ENCODE results near the gene ARHGEF1. TPM values are rescaled to one million over a fixed set of nuclear protein-coding genes. Genes with fewer than 3 reads are reported as not detected.

Gene ARHGEF1
- total RNA-seq, 2 donors from 2014 or later: 64.1 to 98.7 TPM

DNA sequence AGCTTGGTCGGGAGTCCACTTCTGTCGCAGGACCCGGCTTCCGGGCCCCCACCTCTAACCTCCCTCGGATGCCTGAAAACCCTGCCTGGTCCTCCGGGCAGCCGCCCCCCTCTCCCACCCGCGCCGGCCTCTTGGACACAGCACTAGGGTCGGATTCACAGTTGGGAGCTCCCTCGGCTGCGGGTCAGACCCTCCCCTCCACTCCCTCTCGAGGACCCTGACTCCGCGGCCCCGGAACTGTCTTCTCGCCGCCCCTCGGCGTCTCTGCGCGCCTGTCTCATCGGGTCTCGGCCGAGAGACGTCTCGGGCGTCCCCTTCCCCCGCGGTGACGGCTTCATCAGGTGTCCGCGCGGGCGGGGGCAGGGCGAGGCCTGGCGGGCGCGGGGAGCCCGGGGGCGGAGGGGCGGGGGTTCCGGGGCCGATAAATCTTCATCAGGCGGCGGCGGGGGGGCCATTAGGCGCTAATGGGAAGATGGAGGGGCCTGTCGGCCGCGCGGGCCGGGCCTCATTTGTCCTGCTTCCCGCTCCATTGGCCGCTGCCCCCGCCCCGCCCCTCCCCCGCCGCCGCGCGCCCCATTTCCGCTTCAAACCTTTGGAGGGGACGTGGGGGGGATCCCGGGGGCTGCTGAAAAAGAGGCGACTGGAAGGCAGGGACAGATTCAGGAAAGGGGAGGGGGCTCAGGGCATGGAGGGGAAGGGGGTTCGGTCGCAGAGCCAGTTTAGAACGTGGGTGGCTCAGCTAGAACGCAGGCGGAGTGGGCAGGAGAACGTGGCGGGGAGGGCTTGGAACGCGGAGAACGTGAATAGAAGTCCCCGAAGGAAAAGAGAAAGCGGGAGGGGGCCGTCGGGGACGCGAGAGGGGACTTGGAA lies 57.1 kb downstream of the ARHGEF1 start:
- intact Hi-C loops (cut with DNase I): no loop called here
- no peak overlapping the region for H3K27ac ChIP-seq
- H3K27me3 ChIP-seq: peaks cover 12% of the 10 kb centered on the region

DNA sequence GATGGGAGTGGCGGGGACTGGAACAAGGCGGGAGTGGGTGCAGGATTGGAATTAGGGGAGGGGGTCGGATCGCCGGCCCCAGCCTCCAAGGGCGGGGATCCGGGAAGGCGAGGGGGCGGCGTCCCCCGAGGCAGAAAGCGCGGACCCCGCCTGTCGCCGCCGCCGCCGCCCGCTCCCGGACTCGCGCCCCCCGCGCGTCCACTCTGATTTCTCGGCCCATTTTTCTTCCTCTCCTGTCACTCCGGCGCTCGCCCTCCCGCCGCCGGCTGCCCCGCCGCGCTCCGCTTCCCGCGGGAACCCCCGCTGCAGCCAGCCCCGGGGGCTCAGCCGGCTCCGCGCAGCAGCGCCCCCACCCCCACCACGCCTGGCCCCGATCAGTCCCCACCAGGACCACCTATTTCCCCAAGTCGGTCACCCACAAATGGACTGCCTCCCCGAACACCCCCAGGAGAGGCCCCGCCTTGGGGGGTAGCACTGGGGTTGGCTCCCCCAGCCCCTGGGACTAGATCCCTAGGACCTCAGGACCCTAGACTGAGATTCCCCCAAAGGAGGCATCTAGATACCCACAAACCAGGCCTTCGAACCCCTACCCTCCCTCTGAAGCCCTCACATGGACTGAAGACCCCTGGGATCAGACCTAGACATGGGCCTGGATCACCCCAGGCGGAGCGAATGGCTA lies 57.9 kb downstream of the ARHGEF1 start:
- Histone ChIP-seq H3K9ac (ENCODE audit: low read depth in 2 of 2, low read length in 2 of 2) (peak overlapping the region in 1 of 2 donors; percentile 78), H3K9me3 (no peaks in the 10 kb centered on the region), H3K4me1 (no peaks in the 10 kb centered on the region), H3K4me3 (peak overlapping the region; percentile 40), H3K36me3 (no peaks in the 10 kb centered on the region), H3K27ac (no peak overlapping the region), H3K27me3 (peaks cover 7% of the 10 kb centered on the region)
- no peak for DNase-seq
- intact Hi-C loops (cut with DNase I): no loop called here
- TF ChIP-seq, protein P1, sequence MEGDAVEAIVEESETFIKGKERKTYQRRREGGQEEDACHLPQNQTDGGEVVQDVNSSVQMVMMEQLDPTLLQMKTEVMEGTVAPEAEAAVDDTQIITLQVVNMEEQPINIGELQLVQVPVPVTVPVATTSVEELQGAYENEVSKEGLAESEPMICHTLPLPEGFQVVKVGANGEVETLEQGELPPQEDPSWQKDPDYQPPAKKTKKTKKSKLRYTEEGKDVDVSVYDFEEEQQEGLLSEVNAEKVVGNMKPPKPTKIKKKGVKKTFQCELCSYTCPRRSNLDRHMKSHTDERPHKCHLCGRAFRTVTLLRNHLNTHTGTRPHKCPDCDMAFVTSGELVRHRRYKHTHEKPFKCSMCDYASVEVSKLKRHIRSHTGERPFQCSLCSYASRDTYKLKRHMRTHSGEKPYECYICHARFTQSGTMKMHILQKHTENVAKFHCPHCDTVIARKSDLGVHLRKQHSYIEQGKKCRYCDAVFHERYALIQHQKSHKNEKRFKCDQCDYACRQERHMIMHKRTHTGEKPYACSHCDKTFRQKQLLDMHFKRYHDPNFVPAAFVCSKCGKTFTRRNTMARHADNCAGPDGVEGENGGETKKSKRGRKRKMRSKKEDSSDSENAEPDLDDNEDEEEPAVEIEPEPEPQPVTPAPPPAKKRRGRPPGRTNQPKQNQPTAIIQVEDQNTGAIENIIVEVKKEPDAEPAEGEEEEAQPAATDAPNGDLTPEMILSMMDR (IDR thresholded peaks at IDR 0.05): no peak

More for the DNA sequence above, 57.1 kb downstream of the ARHGEF1 start:
- TF ChIP-seq, protein P1 (IDR thresholded peaks at IDR 0.05): no peak
- H3K36me3 ChIP-seq: no peaks in the 10 kb centered on the region
- DNase-seq: no peak
- H3K4me1 ChIP-seq: no peaks in the 10 kb centered on the region
- H3K9me3 ChIP-seq: no peaks in the 10 kb centered on the region
- peak overlapping the region; percentile 40 for H3K4me3 ChIP-seq
- H3K9ac ChIP-seq (ENCODE audit: low read depth in 2 of 2, low read length in 2 of 2): peak overlapping the region; percentile 55 to 78

DNA sequence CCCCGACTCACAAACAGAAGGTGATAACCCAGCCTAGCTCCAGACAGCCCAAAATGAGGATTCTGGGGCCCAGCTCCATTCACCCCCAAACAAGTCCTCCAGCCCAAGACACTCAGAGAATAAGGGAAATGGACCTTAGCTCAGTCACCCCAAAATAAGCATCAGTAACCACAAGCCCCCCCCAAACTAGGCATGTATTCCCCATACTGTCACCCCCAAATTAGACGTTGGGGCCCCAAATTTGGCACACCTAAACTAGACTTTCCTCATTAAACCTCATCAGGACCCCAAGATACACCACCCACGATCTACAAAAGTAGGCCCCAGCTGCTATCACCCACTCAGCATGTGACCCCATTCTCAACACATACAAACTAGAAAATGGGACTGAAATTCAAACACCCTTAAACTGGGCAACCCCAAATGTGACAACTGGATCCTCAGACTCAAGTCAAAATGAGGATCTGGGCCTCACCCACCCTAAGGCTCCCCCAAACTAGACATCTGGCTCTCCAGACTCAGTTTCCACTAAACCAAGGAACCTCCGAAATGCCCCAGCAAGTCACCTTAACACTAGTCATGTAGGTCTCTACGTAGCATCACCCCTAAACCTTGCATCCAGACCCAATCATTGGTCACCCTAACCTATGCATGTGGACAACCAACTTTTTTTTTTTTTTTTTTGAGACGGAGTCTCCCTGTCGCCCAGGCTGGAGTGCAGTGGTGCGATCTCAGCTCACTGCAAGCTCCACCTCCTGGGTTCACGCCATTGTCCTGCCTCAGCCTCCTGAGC lies 58.6 kb downstream of the ARHGEF1 start:
- Histone ChIP-seq H3K4me3 (no peak overlapping the region), H3K27me3 (peaks cover 4% of the 10 kb centered on the region), H3K4me1 (no peaks in the 10 kb centered on the region), H3K9me3 (no peaks in the 10 kb centered on the region), H3K9ac (ENCODE audit: low read depth in 2 of 2, low read length in 2 of 2) (peak overlapping the region in 1 of 2 donors; percentile 78), H3K36me3 (no peaks in the 10 kb centered on the region), H3K27ac (no peak overlapping the region)
- TF ChIP-seq, protein P1 (IDR thresholded peaks at IDR 0.05): no peak
- no peak for DNase-seq
- intact Hi-C loops (cut with DNase I): no loop called here

DNA sequence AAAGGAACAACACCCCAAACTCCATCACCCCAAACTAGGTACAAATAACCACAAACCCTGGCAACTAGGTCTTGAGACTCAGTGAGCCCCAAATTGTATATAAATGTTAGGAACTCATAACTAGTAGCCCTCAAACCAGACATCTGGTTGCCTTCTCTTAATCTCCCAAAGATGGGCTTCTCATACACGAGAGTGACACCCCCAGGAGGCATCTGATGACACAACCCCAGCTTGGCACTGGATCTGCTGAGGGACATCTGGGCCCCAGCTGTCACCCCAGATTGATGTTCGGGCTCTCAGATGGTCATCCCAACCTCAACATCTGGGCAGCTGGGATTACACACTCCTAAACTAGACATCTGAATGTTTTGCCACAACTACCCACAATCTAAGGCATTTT lies 61.4 kb downstream of the ARHGEF1 start:
- Histone ChIP-seq H3K27me3 (peaks cover 4% of the 10 kb centered on the region), H3K9ac (ENCODE audit: low read depth in 2 of 2, low read length in 2 of 2) (no peak overlapping the region), H3K4me1 (no peaks in the 10 kb centered on the region), H3K27ac (no peak overlapping the region), H3K36me3 (no peaks in the 10 kb centered on the region), H3K4me3 (no peak overlapping the region), H3K9me3 (no peaks in the 10 kb centered on the region)
- DNase-seq: no peak
- intact Hi-C loops (cut with DNase I): no loop called here
- TF ChIP-seq, protein P1 (IDR thresholded peaks at IDR 0.05): no peak

DNA sequence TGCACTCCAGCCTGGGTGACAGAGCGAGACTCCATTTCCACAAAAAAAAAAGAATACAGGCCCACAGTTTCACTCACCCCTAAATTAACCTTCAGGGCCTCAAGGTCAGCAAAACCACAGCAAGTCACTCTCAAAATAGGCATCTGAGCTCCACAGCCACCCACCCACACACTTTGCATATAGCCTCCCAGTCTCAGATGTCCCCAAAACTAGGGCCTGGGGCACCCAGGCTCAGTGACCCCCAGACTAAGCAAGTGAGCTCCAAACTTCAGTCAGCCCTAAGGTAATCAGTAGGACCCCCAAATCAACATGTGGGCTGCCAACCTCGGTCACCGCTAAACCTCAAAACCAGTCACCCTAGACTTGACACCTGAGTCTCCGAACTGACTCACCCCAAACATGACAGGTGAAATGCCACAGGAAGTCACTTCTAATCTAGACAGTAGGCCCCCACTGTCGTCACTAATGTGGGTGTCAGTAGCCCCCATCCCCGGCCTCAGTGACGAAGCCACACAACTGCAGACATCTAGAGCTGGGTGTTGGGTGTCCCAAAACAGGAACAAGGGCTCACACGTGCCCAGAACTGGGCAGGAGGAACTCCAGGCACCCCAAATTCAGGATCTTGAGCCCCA lies 62.3 kb downstream of the ARHGEF1 start:
- no peaks in the 10 kb centered on the region for H3K4me1 ChIP-seq
- no peak overlapping the region for H3K4me3 ChIP-seq
- intact Hi-C loops (cut with DNase I): no loop called here
- H3K36me3 ChIP-seq: no peaks in the 10 kb centered on the region
- H3K9ac ChIP-seq (ENCODE audit: low read depth in 2 of 2, low read length in 2 of 2): no peak overlapping the region
- H3K27me3 ChIP-seq: peaks cover 4% of the 10 kb centered on the region
- no peaks in the 10 kb centered on the region for H3K9me3 ChIP-seq
- TF ChIP-seq, protein P1 (IDR thresholded peaks at IDR 0.05): no peak
- peak; percentile 39 for DNase-seq
- H3K27ac ChIP-seq: no peak overlapping the region

All from colonic mucosa (tissue), 4 donors.